A549 (cell line): ENCODE data around the gene TRMO. TPM values are rescaled to one million over a fixed set of nuclear protein-coding genes. Genes with fewer than 3 reads are reported as not detected.

Experiments used
- ATAC-seq, 2 experiments: fragments of 200-7000 bp in 1 of 2; fragments of >200 bp in 1 of 2; cut with Nextera tagmentation in 1 of 2; cut with Tn5 transposase in 1 of 2; 3 replicates each; pipeline versions ENCODE4 v1.8.0 to v1.9.1; 2018 to 2020; ENCODE audit warnings: mild to moderate bottlenecking in 1 of 2, moderate library complexity in 1 of 2
- CTCF ChIA-PET: fragments of 300-600 bp; sonication (Branson Sonifier 250); formaldehyde crosslinking; extraction: SDS; loops from one replicate; lab custom pipeline; 2021; ENCODE audit warnings: antibody characterized with exemption, inconsistent platforms; lab: Yijun Ruan, JAX
- POLR2A ChIA-PET: fragments of 350-600 bp; formaldehyde crosslinking; extraction: SDS; loops from one replicate; lab custom pipeline; 2021; ENCODE audit warnings: antibody characterized with exemption, inconsistent platforms; lab: Yijun Ruan, JAX
- DNase-seq, 2 experiments: peaks; one replicate each; pipeline versions ENCODE4 v3.0.0 to v3.0.0-alpha.2; 2011 to 2016; ENCODE audit warnings: low read depth in 1 of 2, low spot score in 1 of 2
- FAIRE-seq: peaks from 2 replicates; lab custom pipeline; 2011; peaks lifted over from hg19 to GRCh38; lab: Jason Lieb, UNC
- H3K27ac ChIP-seq, 2 experiments: fragments of >200 bp; sonication (Bioruptor Twin); formaldehyde crosslinking; 3 replicates each; pipeline ENCODE4 v1.5.1; 2016 to 2017
- H3K4me1 ChIP-seq: fragments of >200 bp; sonication (Bioruptor Twin); formaldehyde crosslinking; 3 replicates; pipeline ENCODE4 v1.6.1; 2016
- H3K4me2 ChIP-seq: fragments of >200 bp; sonication (Bioruptor Twin); formaldehyde crosslinking; 3 replicates; pipeline ENCODE4 v1.6.1; 2016
- H3K4me3 ChIP-seq: fragments of >200 bp; sonication (Bioruptor Twin); formaldehyde crosslinking; 3 replicates; pipeline ENCODE4 v1.5.1; 2016
- H3K9me3 ChIP-seq: fragments of >200 bp; sonication (Bioruptor Twin); formaldehyde crosslinking; 3 replicates; pipeline ENCODE4 v1.6.1; 2016
- CBX8 ChIP-seq: fragments of 200-600 bp; sonication (generic); IDR thresholded peaks from 2 replicates; pipeline ENCODE4 v1.6.1; 2016
- EHF ChIP-seq: fragments of 250-450 bp; sonication (Bioruptor Pico); IDR thresholded peaks from 2 replicates; pipeline ENCODE4 v1.5.0; 2020; ENCODE audit warnings: mild to moderate bottlenecking
- EP300 ChIP-seq, 2 experiments: fragments of >200 bp; sonication (Bioruptor Twin); formaldehyde crosslinking; IDR thresholded peaks; 2 replicates in 1 of 2; 3 replicates in 1 of 2; pipeline ENCODE4 v1.6.1; 2016 to 2017
- FOSL2 ChIP-seq, 2 experiments: fragments of 450-650 bp in 1 of 2; fragments of >200 bp in 1 of 2; sonication (Bioruptor Twin) in 1 of 2; formaldehyde crosslinking; IDR thresholded peaks; 2 replicates each; pipeline versions ENCODE4 v1.5.0 to v1.6.1; 2016 to 2020; ENCODE audit warnings: mild to moderate bottlenecking in 1 of 2, moderate library complexity in 1 of 2
- HOXA7 ChIP-seq: fragments of 250-450 bp; sonication (Bioruptor Pico); IDR thresholded peaks from 2 replicates; pipeline ENCODE4 v1.5.0; 2020; ENCODE audit warnings: mild to moderate bottlenecking, moderate library complexity
- KDM5A ChIP-seq: fragments of 200-600 bp; sonication (generic); IDR thresholded peaks from 2 replicates; pipeline ENCODE4 v1.6.1; 2016; ENCODE audit warnings: antibody characterized with exemption, mild to moderate bottlenecking
- NR3C1 ChIP-seq: fragments of >200 bp; sonication (Bioruptor Twin); formaldehyde crosslinking; IDR thresholded peaks from 3 replicates; pipeline ENCODE4 v1.6.1; 2017
- RCOR1 ChIP-seq: fragments of 150-350 bp; IDR thresholded peaks from 2 replicates; pipeline ENCODE4 v1.6.1; 2014; ENCODE audit warnings: antibody characterized with exemption, low read length, low read depth
- RNF2 ChIP-seq: fragments of 200-600 bp; sonication (generic); IDR thresholded peaks from 2 replicates; pipeline ENCODE4 v1.6.1; 2016; ENCODE audit warnings: low read depth, mild to moderate bottlenecking, antibody characterized with exemption, moderate library complexity, borderline replicate concordance
- SMC3 ChIP-seq: fragments of >200 bp; sonication (Bioruptor Twin); formaldehyde crosslinking; IDR thresholded peaks from 3 replicates; pipeline ENCODE4 v1.6.1; 2018; ENCODE audit warnings: inconsistent platforms
- SREBF2 ChIP-seq: fragments of 450-650 bp; IDR thresholded peaks from 2 replicates; pipeline ENCODE4 v1.6.1; 2014; ENCODE audit warnings: mild to moderate bottlenecking, moderate library complexity
- TP53 ChIP-seq: fragments of 250-450 bp; sonication (Bioruptor Pico); IDR thresholded peaks from 2 replicates; pipeline ENCODE4 v1.5.0; 2021; ENCODE audit warnings: mild to moderate bottlenecking, moderate library complexity
- ZSCAN20 ChIP-seq: fragments of 250-450 bp; sonication (Bioruptor Pico); IDR thresholded peaks from 2 replicates; pipeline ENCODE4 v1.8.0; 2022; ENCODE audit warnings: mild to moderate bottlenecking, moderate library complexity
- WGBS: methylation state at CpG from one replicate; pipeline ENCODE4 v1.1.6; 2017; ENCODE audit errors: missing lambda C conversion rate; 5-methylcytosine and 5-hydroxymethylcytosine counted together
- polyA plus RNA-seq, 4 experiments: library from polyadenylated mRNA; depleted of rRNA in 3 of 4; stranded (reverse); fragments of >200 nt; fragmentation: RNase III in 1 of 4; extraction: RNeasy Plus Mini Kit Qiagen cat#74134 plus additional on column Dnase treatment in 1 of 4; gene quantifications; 2 replicates in 3 of 4; 3 replicates in 1 of 4; pipeline ENCODE4 v1.2.3, GENCODE V29; 2011 to 2017
- TF ChIP-seq, protein P1 (sequence below): fragments of 200-600 bp; sonication (generic); IDR thresholded peaks from 2 replicates; pipeline ENCODE4 v1.6.1; 2016; ENCODE audit warnings: antibody characterized with exemption, mild to moderate bottlenecking, moderate library complexity
- TF ChIP-seq, protein P2 (sequence below): fragments of >200 bp; sonication (Bioruptor Twin); formaldehyde crosslinking; IDR thresholded peaks from 2 replicates; pipeline ENCODE4 v1.6.1; 2016
- TF ChIP-seq, protein P3 (sequence below): fragments of 250-450 bp; sonication (Bioruptor Pico); IDR thresholded peaks from 2 replicates; pipeline ENCODE4 v1.5.0; 2021; ENCODE audit warnings: mild to moderate bottlenecking, moderate library complexity, borderline replicate concordance

The TRMO gene
- polyA plus RNA-seq, 2 of the 4 experiments (the other 2 are of a cell fraction), result 12.0 to 18.8 TPM

DNA sequence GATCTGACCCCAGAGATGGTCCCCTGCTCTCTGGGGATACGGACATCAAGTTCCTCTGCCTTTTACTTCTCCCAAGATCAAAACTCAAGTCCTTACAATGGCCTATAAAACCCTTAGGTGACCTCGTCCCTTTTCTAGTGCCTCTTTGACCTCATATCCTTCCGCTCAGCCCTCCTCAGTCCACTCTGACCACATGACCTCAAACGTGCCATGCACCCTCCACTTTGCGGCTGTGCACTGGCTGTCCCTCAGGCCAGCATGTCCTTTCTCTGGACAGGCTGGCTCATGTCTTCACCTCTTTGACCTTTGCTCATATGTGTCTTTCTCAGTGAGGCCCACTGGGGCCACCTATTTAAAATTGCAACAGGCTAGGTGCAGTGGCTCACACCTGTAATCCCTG is 14.7 kb downstream of the TRMO start:
- FAIRE-seq (no peak), DNase-seq (no peak), ATAC-seq (no peak)
- ChIA-PET CTCF (interaction anchor here (0.7 to 6.7 kb wide), 3 partner anchors 7 to 203 kb away, joined by 5 to 51 read pairs (median 34); partner anchors contain the start of gene TRMO), POLR2A (interaction anchor here (1.6 kb wide), 1 partner anchor 15 kb away, joined by 5 read pairs; the partner anchor contains the start of gene TRMO)
- whole genome bisulfite sequencing, result 92% methylated on average over 5 of the region's 5 CpGs
- H3K27ac ChIP-seq, result no peak overlapping the region
- no peaks in the 10 kb centered on the region for H3K9me3 ChIP-seq
- H3K4me3 ChIP-seq, result no peak overlapping the region
- H3K4me1 ChIP-seq, result no peaks in the 10 kb centered on the region
- no peak overlapping the region for H3K4me2 ChIP-seq
- TF ChIP-seq, protein P1, sequence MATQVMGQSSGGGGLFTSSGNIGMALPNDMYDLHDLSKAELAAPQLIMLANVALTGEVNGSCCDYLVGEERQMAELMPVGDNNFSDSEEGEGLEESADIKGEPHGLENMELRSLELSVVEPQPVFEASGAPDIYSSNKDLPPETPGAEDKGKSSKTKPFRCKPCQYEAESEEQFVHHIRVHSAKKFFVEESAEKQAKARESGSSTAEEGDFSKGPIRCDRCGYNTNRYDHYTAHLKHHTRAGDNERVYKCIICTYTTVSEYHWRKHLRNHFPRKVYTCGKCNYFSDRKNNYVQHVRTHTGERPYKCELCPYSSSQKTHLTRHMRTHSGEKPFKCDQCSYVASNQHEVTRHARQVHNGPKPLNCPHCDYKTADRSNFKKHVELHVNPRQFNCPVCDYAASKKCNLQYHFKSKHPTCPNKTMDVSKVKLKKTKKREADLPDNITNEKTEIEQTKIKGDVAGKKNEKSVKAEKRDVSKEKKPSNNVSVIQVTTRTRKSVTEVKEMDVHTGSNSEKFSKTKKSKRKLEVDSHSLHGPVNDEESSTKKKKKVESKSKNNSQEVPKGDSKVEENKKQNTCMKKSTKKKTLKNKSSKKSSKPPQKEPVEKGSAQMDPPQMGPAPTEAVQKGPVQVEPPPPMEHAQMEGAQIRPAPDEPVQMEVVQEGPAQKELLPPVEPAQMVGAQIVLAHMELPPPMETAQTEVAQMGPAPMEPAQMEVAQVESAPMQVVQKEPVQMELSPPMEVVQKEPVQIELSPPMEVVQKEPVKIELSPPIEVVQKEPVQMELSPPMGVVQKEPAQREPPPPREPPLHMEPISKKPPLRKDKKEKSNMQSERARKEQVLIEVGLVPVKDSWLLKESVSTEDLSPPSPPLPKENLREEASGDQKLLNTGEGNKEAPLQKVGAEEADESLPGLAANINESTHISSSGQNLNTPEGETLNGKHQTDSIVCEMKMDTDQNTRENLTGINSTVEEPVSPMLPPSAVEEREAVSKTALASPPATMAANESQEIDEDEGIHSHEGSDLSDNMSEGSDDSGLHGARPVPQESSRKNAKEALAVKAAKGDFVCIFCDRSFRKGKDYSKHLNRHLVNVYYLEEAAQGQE, result no peak
- TF ChIP-seq, all 56 proteins: peak for 0

DNA sequence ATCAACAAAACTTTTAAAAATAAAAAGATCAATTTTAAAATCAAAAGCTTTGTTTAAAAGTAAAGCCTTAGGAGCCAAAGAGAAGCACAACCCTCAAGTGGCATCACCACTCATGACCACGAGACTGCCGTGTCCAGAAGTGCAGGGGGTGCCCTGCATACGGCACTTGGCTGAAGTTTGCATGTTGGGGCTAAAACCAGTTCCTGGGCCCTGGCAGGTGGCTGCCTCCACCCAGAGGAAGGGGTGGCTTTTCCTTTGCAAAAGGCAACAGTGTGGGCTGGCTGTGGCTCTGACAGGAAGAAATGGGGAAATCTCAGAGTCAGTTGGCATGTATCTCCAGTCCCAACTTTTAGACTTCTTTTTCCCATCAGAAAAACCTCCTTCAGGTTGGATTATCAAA is 15.3 kb downstream of the TRMO start:
- Histone ChIP-seq H3K4me1 (no peaks in the 10 kb centered on the region), H3K4me2 (no peak overlapping the region), H3K9me3 (no peaks in the 10 kb centered on the region), H3K27ac (no peak overlapping the region), H3K4me3 (no peak overlapping the region)
- no peak for FAIRE-seq
- WGBS, result 84% methylated on average over 3 of the region's 3 CpGs
- TF ChIP-seq RCOR1 (no peak), EHF (CRISPR knock-in tag) (no peak), SMC3 (no peak), ZSCAN20 (CRISPR knock-in tag) (no peak), RNF2 (no peak), EP300 (IDR thresholded peaks at IDR 0.05) (no peak), HOXA7 (no peak), CBX8 (no peak), NR3C1 (no peak)
- TF ChIP-seq, protein P2, sequence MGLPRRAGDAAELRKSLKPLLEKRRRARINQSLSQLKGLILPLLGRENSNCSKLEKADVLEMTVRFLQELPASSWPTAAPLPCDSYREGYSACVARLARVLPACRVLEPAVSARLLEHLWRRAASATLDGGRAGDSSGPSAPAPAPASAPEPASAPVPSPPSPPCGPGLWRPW, result no peak
- ChIA-PET CTCF (interaction anchor here (1.2 to 10.3 kb wide), 3 partner anchors 11 to 16 kb away, joined by 3 to 104 read pairs (median 51); partner anchors contain the start of gene TRMO), POLR2A (no interaction called here)
- DNase-seq, result no peak
- no peak for ATAC-seq

DNA sequence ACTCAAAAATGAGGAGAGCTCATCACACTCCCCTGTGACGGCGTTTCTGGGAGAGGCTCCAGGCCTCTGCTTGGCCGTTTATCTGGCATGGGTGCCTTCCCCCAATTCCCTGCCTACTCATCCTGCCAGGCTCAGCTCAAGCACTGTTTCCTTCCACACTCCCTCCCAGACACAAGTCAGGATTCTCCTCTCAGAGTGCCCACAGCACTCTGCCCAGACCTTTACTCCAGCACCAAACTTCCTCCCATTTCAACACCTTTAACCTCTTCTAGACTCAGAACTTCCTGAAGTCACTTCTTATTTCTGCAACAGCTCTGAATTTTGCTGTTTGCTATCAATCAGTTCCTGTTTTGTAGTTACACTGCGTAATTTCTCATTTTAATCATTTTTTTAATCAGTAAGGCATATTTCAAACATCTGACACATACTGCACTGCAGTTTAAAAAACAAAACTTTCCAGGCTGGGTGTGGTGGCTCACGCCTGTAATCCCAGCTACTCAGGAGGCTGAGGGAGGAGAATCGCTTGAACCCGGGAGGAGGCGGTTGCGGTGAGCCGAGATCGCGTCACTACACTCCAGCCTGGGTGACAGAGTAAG is 16.0 kb downstream of the TRMO start:
- ChIA-PET CTCF (interaction anchor here (0.7 to 10.3 kb wide), 4 partner anchors 10 to 85 kb away, joined by 3 to 104 read pairs (median 27); partner anchors contain the start of gene TRMO), POLR2A (no interaction called here)
- Histone ChIP-seq H3K4me1 (no peaks in the 10 kb centered on the region), H3K4me2 (no peak overlapping the region), H3K4me3 (no peak overlapping the region), H3K9me3 (no peaks in the 10 kb centered on the region), H3K27ac (no peak overlapping the region)
- 91% methylated on average over 12 of the region's 12 CpGs for WGBS
- no peak for FAIRE-seq
- DNase-seq, result no peak
- TF ChIP-seq, protein P1, result no peak
- TF ChIP-seq TP53, result no peak
- no peak for TF ChIP-seq EP300 (IDR thresholded peaks at IDR 0.05)
- TF ChIP-seq SREBF2, result no peak
- no peak for TF ChIP-seq FOSL2 (IDR thresholded peaks at IDR 0.05)
- TF ChIP-seq FOSL2 (CRISPR knock-in tag; IDR thresholded peaks at IDR 0.05), result no peak
- no peak for TF ChIP-seq KDM5A
- TF ChIP-seq, protein P3, sequence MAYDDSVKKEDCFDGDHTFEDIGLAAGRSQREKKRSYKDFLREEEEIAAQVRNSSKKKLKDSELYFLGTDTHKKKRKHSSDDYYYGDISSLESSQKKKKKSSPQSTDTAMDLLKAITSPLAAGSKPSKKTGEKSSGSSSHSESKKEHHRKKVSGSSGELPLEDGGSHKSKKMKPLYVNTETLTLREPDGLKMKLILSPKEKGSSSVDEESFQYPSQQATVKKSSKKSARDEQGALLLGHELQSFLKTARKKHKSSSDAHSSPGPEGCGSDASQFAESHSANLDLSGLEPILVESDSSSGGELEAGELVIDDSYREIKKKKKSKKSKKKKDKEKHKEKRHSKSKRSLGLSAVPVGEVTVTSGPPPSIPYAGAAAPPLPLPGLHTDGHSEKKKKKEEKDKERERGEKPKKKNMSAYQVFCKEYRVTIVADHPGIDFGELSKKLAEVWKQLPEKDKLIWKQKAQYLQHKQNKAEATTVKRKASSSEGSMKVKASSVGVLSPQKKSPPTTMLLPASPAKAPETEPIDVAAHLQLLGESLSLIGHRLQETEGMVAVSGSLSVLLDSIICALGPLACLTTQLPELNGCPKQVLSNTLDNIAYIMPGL (CRISPR knock-in tag), result no peak
- no peak for ATAC-seq
